ENCODE data around the gene MPHOSPH6.
"Not testable (repeated sequence)": the region's sequence is repeated elsewhere in the genome, so short reads cannot be mapped to it uniquely, and the experiment has no call there.

The MPHOSPH6 gene

GRCh38 chr16:82175627-82176026 is 5.6 kb upstream of the MPHOSPH6 start:
- DNase-seq (ENCODE audit: low read depth) = no peak

GRCh38 chr16:82167670-82168069 is 2.4 kb downstream of the MPHOSPH6 start:
- DNase-seq (ENCODE audit: low read depth) = no peak

GRCh38 chr16:82160226-82160625 is 9.8 kb downstream of the MPHOSPH6 start:
- DNase-seq (ENCODE audit: low read depth) = no peak

GRCh38 chr16:82157836-82158235 is 12.2 kb downstream of the MPHOSPH6 start:
- no peak for DNase-seq (ENCODE audit: low read depth)

GRCh38 chr16:82157534-82157812 is 12.6 kb downstream of the MPHOSPH6 start:
- DNase-seq (ENCODE audit: low read depth) = no peak

GRCh38 chr16:82156761-82157533 is 13.1 kb downstream of the MPHOSPH6 start:
- no peak for DNase-seq (ENCODE audit: low read depth)

- no peak for DNase-seq (ENCODE audit: low read depth)
Measured at GRCh38 chr16:82152641-82153112, 17.3 kb downstream of the MPHOSPH6 start.

GRCh38 chr16:82152196-82152595 is 17.8 kb downstream of the MPHOSPH6 start:
- no peak for DNase-seq (ENCODE audit: low read depth)

- no peak for DNase-seq (ENCODE audit: low read depth)
Measured at GRCh38 chr16:82150549-82150948, 19.5 kb downstream of the MPHOSPH6 start.

GRCh38 chr16:82149536-82149935 is 20.5 kb downstream of the MPHOSPH6 start:
- no peak for DNase-seq (ENCODE audit: low read depth)

GRCh38 chr16:82147546-82147945 is 22.5 kb downstream of the MPHOSPH6 start:
- DNase-seq (ENCODE audit: low read depth) = no peak

- no peak for DNase-seq (ENCODE audit: low read depth)
Measured at GRCh38 chr16:82146957-82147356, 23.1 kb downstream of the MPHOSPH6 start.

- no peak for DNase-seq (ENCODE audit: low read depth)
Measured at GRCh38 chr16:82146556-82146955, 23.5 kb downstream of the MPHOSPH6 start.

GRCh38 chr16:82139286-82139571 is 30.8 kb downstream of the MPHOSPH6 start:
- DNase-seq (ENCODE audit: low read depth) = not testable (repeated sequence)

GRCh38 chr16:82138478-82139285 is 31.3 kb downstream of the MPHOSPH6 start:
- DNase-seq (ENCODE audit: low read depth) = no peak

- DNase-seq (ENCODE audit: low read depth) = no peak
Measured at GRCh38 chr16:82137822-82138167, 32.2 kb downstream of the MPHOSPH6 start.

- DNase-seq (ENCODE audit: low read depth) = no peak
Measured at GRCh38 chr16:82136956-82137821, 32.8 kb downstream of the MPHOSPH6 start.

GRCh38 chr16:82135844-82136243 is 34.2 kb downstream of the MPHOSPH6 start:
- DNase-seq (ENCODE audit: low read depth) = no peak

- no peak for DNase-seq (ENCODE audit: low read depth)
Measured at GRCh38 chr16:82134846-82135245, 35.2 kb downstream of the MPHOSPH6 start.

GRCh38 chr16:82133798-82134197 is 36.2 kb downstream of the MPHOSPH6 start:
- DNase-seq (ENCODE audit: low read depth) = no peak

GRCh38 chr16:82129881-82130280 is 40.1 kb downstream of the MPHOSPH6 start:
- DNase-seq (ENCODE audit: low read depth) = no peak

- DNase-seq (ENCODE audit: low read depth) = no peak
Measured at GRCh38 chr16:82124651-82125050, 45.4 kb downstream of the MPHOSPH6 start.

GRCh38 chr16:82119405-82119804 is 50.6 kb downstream of the MPHOSPH6 start:
- no peak for DNase-seq (ENCODE audit: low read depth)

Measured in activated T-helper 9 cell treated with anti-CD3 and anti-CD28 coated beads, Interleukin-2, amount 50 U/mL, for 16 hours (primary cell).